ENCODE measurements around the gene RBM25.
A peak's percentile ranks its signal among the peaks of the same experiment; 100 is the strongest.
"Not testable (repeated sequence)": the region's sequence is repeated elsewhere in the genome, so short reads cannot be mapped to it uniquely, and the experiment has no call there.

Gene RBM25

GRCh38 chr14:73105050-73105449, 46.7 kb downstream of the RBM25 start:
- DNase-seq: no peak

- no peak for DNase-seq
Observed at GRCh38 chr14:73105727-73106126, 47.4 kb downstream of the RBM25 start.

GRCh38 chr14:73116079-73116665, 57.8 kb downstream of the RBM25 start:
- no peak for DNase-seq

DNA sequence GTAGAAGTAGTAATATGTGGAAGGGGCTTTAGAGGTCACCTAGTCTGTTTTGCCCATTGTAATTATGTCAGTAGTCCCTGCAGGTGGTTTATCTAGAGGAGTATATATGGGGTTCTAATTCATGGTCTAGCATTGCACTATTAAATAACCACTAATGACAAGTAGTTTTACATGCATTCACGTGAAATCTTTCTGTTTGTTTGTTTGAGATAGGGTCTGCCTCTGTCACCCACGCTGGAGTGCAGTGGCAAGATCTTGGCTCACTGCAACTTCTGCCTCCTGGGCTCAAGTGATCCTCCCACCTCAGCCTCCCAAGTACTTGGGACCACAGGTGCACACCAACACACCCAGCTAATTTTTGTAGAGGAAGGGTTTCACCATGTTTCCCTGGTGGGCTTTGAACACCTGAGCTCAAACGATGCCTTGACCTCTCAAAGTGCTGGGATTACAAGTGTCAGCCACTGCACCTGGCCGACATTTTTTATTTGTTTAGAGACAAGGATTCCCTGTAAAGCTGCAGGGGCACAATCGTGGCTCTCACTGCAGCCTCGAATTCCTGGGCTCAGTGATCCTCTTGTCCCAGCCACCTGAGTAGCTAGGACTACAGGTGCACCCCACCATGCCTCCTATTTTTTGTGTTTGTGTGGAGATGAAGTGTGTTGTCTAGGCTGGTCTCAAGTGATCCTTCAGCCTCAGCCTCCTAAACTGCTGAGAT, 66.0 kb downstream of the RBM25 start:
- no peak for DNase-seq

DNA sequence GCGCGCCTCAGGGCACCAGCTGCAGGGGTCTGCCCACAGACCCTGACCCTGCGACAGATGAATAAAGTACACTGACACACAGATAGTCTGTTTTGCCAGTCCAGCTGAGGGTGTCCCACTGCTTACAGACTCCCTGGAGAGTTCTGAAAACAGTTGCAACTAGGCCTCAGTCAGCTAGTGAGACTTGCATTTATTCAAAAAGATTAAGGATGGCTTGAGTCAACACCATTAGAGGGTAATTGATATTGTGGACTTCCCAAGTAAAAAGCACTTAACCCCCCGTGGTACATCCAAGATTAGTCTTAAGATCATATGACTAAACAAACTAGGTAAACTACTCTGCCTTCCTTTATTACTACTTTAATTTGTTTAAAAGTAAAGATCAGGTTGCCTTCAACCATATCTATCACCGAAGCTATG, 66.8 kb downstream of the RBM25 start:
- no peak for DNase-seq

- no peak for DNase-seq
Observed at GRCh38 chr14:73125746-73126145, 67.4 kb downstream of the RBM25 start.

- DNase-seq: no peak
Observed at GRCh38 chr14:73133795-73134194, 75.5 kb downstream of the RBM25 start.

DNA sequence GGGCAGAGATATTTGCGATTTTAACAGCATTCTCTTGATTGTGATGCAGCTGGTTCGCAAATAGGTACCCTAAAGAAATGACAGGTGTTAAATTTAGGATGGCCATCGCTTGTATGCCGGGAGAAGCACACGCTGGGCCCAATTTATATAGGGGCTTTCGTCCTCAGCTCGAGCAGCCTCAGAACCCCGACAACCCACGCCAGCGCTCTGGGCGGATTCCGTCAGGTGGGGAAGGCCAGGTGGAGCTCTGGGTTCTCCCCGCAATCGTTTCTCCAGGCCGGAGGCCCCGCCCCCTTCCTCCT, 77.7 kb downstream of the RBM25 start:
- DNase-seq: no peak

- DNase-seq: peak; percentile 100
Observed at GRCh38 chr14:73136387-73137225, 78.3 kb downstream of the RBM25 start, which contains the start of gene PSEN1. TSS of gene PSEN1 (plus strand) at chr14:73136507. CDS start at chr14:73148020, 11,513 bp downstream.

DNA sequence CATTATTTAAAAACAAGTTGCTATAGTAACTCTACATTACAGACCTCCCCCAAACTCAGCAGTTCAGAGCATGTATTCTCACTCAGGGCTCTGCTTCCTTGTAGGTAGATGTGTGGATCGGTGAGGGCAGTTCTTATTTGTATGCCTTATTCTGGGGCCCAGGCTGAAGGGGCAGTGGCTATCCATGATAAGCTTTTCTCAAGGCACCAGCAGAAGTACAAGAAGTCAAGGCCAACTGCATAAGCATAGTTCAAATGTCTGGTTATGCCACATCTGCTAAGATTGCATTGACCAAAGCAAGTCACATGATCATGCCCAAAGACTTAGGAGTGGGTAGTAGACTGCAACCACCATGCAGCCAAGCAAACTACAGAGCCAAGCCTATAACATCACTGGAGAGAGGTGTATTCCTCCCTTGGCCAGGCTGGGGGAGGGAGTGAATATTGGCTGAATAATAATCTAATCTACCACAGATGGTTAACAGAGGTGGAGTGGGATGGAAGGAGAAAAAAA, 82.5 kb downstream of the RBM25 start:
- no peak for DNase-seq

DNA sequence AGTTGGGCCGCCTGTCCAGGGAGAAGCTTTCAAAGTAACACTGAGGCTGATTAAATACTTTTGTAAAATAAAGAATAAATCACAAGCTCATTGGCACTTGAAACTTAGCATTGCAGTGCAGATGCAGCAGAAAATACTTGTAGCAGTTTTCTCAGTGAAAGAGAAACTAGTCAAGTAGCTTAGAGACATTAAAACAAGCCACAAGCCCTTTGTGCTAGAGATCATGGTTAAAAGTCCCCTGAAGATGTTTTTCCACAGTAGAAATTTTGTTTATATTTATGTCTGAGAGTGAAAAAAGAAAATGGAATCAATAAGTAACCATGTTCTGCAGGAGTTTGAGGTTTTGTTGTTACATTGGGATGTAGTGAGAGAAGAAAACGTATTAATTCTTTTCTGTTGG, 83.9 kb downstream of the RBM25 start:
- no peak for DNase-seq

- DNase-seq: no peak
Observed at GRCh38 chr14:73143003-73143402, 84.7 kb downstream of the RBM25 start.

GRCh38 chr14:73143617-73144016, 85.3 kb downstream of the RBM25 start:
- no peak for DNase-seq

DNA sequence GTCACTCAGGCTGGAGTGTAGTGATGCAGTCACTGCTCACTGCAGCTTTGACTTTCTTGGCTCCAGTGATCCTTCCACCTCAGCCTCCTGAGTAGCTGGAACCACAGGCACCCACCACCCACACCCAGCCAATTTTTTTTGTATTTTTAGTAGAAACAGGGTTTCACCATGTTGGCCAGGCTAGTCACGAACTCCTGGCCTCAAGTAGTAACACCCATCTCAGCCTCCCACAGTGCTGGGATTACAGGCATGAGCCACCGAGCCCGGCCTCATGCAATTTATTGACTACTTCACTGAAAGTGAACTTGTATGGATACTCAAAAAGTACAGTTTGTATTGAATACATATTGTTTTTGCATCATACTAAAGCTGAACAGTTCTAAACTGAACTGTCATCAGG, 87.0 kb downstream of the RBM25 start:
- DNase-seq: no peak

DNA sequence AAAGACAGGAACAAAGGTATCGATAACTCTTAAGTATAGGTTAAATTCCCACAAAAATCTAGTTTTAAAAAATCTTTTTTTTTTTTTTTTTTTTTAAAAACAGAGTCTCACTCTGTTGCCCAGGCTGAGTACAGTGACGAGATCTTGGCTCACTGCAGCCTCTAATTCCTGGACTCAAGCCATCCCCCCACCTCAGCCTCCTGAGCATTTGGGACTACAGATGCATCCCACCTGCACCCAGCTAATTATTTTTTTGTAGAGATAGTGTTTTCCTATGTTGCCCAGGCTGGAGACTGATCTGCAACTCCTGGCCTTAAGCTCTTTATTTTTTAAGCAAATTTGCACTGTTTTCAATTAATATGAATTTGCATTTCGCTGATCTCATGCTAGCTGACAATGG, 87.8 kb downstream of the RBM25 start:
- DNase-seq: no peak

DNA sequence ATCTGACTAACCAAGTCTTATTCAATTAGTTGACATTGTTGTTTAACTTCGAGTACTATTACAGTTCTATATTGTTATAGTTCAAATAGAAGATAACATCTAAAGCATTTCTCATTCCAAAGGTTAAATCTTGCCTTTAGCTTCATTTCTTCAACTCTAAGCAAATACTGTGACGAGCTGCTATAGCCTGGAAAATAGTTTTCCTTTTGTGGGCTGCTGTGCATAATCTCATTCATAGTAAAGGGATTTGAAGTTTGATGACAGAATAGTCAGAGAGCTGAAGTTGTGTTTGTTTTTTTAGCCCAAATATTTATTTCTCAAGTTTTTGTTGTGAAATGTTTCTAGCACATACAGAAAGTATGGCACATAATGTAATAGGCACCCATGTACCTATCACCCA, 91.4 kb downstream of the RBM25 start:
- no peak for DNase-seq

GRCh38 chr14:73153272-73153671, 94.9 kb downstream of the RBM25 start:
- DNase-seq: no peak

GRCh38 chr14:73162251-73162650, 103.9 kb downstream of the RBM25 start:
- no peak for DNase-seq

- DNase-seq: no peak
Observed at GRCh38 chr14:73166399-73166798, 108.1 kb downstream of the RBM25 start.

DNA sequence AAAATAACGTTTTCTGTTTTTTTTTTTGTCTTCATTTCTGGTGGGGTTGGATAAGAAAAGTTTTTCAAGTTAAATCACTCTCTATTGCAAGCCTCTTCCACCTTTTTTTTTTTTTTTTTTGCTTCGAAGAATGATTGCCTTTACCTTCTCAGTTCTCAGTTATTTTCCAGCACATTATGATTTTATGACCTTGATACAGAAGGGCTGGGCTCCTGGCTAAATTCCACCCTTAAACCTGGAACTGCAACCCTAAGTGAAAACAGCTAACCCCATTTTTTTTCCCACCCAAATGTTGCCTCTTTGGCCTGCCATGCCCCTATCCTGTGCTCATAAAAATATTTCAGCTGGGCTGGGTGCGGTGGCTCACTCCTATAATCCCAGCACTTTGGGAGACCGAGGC, 109.4 kb downstream of the RBM25 start:
- no peak for DNase-seq

- no peak for DNase-seq
Observed at GRCh38 chr14:73168274-73168673, 109.9 kb downstream of the RBM25 start.

DNA sequence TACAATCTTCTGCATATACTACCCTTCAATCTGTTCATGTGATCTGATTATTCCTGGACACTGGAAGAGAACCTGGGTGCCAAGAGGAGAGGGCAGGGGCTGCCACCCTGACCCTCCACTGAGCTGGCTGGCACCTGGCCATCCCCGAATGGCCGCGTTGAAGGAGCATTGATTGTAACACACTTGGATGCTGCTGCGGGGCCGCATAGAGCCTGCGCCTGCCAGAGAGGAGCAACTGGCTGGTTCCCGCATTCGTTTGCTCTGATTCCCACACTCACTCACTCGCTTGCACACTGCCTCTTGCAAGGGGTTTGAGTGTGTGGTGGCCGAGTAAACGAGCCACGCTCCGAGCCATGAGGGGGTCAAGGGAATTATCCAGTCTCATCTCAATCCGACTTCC, 110.4 kb downstream of the RBM25 start:
- no peak for DNase-seq

- DNase-seq: not testable (repeated sequence)
Observed at GRCh38 chr14:73169855-73170254, 111.5 kb downstream of the RBM25 start.

GRCh38 chr14:73170686-73171085, 112.4 kb downstream of the RBM25 start:
- DNase-seq: no peak
